Thyroid gland (tissue), 4 donors: ENCODE data around the gene ZMIZ1. TPM values are rescaled to one million over a fixed set of nuclear protein-coding genes. Genes with fewer than 3 reads are reported as not detected.

Experiments used
- DNase-seq, 2 donors: peaks; one replicate each; pipeline ENCODE4 v3.0.0-alpha.2; 2019
- H3K27ac ChIP-seq, 3 donors: fragments of 200-600 bp; sonication (generic); 1 replicate in 2 of 3; 2 replicates in 1 of 3; pipeline ENCODE4 v1.5.1; 2016 to 2019; ENCODE audit warnings: mild to moderate bottlenecking in 1 of 3, moderate library complexity in 1 of 3
- H3K27me3 ChIP-seq: fragments of 200-600 bp; sonication (generic); one replicate; pipeline ENCODE4 v1.5.1; 2019
- H3K36me3 ChIP-seq, 2 donors: fragments of 200-600 bp; sonication (generic); one replicate each; pipeline ENCODE4 v1.5.1; 2016 to 2019
- H3K4me1 ChIP-seq, 2 donors: fragments of 200-600 bp; sonication (generic); one replicate each; pipeline ENCODE4 v1.5.1; 2017 to 2019
- H3K4me3 ChIP-seq, 3 donors: fragments of 200-600 bp; sonication (generic); replicated peaks in 1 of 3; 1 replicate in 2 of 3; 2 replicates in 1 of 3; pipeline ENCODE4 v1.5.1; 2016; ENCODE audit warnings: mild to moderate bottlenecking in 1 of 3
- H3K9me3 ChIP-seq: fragments of 200-600 bp; sonication (generic); one replicate; pipeline ENCODE4 v1.5.1; 2017
- POLR2A ChIP-seq, 2 donors: fragments of 450-650 bp; IDR thresholded peaks; one replicate each; pipeline ENCODE4 v1.6.1; 2017; ENCODE audit warnings: antibody characterized with exemption in 2 of 2, mild to moderate bottlenecking in 2 of 2, moderate library complexity in 1 of 2
- WGBS, 2 donors: methylation state at CpG; one replicate each; pipeline ENCODE4 v1.1.5; 2017; 5-methylcytosine and 5-hydroxymethylcytosine counted together
- intact Hi-C: fragments of 100-400 bp; cut with DNase I; formaldehyde crosslinking; loops from one replicate; pipeline ENCODE4 v1.15.1; 2023
- total RNA-seq, 4 donors: library from RNA; depleted of rRNA; stranded (reverse); fragments of >200 nt; gene quantifications; one replicate each; pipeline ENCODE4 v1.2.3, GENCODE V29; 2016
- TF ChIP-seq, protein P1 (sequence below), 6 experiments: fragments of 200-600 bp in 3 of 6; fragments of 450-650 bp in 3 of 6; sonication (generic) in 3 of 6; IDR thresholded peaks; one replicate each; pipeline ENCODE4 v1.5.1; 2016 to 2019; ENCODE audit warnings: antibody characterized with exemption in 6 of 6, mild to moderate bottlenecking in 2 of 6, inconsistent platforms in 1 of 6, moderate library complexity in 1 of 6

Gene ZMIZ1
- total RNA-seq, 4 donors from 2014 or later = 59.9 to 128 (median 94.4) TPM

DNA sequence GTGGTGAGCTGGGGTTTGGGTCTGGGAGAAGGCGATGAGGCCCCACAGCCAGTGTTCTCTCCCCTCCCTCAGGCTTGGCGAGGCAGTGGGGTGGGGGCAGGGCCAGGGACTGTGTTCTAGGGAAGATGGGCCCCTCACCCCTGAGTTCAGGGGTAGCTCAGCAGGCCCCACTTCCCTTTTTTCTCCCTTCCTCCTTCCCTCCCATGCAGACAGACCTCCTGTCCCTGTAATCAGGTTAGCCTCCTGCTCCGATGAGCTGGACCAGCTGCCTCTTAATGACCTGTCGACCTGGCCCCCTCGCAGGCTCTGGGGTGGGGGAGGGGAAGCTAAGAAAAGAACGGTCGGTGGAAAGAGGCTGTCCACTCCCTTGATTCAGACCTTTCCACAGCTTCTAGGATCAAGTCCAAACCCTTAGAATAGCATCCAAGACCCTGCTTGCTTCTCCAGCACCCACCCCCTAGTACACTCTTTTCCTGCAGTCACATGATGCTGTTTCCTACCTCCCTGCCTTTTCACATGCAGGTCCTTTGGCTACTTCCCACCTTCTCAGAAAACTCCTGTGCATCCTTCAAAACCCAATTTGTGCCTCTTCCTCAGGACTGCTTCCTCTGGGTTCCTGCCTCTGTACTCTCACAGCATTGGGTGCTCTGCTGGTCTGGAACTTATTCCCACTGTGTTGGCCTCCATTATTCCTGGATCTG lies 64.1 kb downstream of the ZMIZ1 start:
- TF ChIP-seq POLR2A (IDR thresholded peaks at IDR 0.05) = no peak
- TF ChIP-seq, protein P1, sequence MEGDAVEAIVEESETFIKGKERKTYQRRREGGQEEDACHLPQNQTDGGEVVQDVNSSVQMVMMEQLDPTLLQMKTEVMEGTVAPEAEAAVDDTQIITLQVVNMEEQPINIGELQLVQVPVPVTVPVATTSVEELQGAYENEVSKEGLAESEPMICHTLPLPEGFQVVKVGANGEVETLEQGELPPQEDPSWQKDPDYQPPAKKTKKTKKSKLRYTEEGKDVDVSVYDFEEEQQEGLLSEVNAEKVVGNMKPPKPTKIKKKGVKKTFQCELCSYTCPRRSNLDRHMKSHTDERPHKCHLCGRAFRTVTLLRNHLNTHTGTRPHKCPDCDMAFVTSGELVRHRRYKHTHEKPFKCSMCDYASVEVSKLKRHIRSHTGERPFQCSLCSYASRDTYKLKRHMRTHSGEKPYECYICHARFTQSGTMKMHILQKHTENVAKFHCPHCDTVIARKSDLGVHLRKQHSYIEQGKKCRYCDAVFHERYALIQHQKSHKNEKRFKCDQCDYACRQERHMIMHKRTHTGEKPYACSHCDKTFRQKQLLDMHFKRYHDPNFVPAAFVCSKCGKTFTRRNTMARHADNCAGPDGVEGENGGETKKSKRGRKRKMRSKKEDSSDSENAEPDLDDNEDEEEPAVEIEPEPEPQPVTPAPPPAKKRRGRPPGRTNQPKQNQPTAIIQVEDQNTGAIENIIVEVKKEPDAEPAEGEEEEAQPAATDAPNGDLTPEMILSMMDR (IDR thresholded peaks at IDR 0.05) = no peak
- H3K4me1 ChIP-seq = peaks cover 33 to 50% of the 10 kb centered on the region in 2 donors
- H3K36me3 ChIP-seq = peaks cover 6 to 9% of the 10 kb centered on the region in 2 donors
- intact Hi-C loops = loop anchor here (10.0 kb wide), 1 partner anchor 58 kb away; no protein-coding TSS in a partner anchor
- no peak overlapping the region for H3K27ac ChIP-seq
- no peak overlapping the region for H3K4me3 ChIP-seq
- H3K9me3 ChIP-seq = no peaks in the 10 kb centered on the region
- no peaks in the 10 kb centered on the region for H3K27me3 ChIP-seq
- DNase-seq = no peak
- 73 to 81% methylated on average over 7 of the region's 7 CpGs for WGBS, 2 donors

DNA sequence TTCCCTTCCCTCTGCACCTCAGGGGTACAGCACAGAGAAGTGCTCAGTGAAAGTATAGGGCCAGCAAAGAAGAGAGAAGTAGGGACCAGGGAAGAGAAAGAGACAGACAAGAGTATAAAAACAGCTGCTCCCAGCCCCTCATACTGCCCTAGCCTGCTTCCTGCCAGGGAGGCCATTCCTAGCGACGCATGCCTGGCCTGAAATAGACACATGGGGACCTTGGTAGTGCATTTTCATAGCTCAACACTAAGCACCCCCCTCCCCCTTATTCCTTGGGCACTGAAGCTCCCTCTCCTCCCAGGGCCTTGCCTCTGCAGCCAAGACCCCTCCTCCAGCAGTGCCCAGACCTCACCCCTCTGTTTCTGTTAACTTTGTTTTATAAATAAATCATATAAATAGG lies 64.7 kb downstream of the ZMIZ1 start:
- Histone ChIP-seq H3K4me3 (no peak overlapping the region), H3K9me3 (no peaks in the 10 kb centered on the region), H3K27ac (no peak overlapping the region), H3K27me3 (no peaks in the 10 kb centered on the region), H3K36me3 (peaks cover 6 to 9% of the 10 kb centered on the region in 2 donors), H3K4me1 (peaks cover 36 to 50% of the 10 kb centered on the region in 2 donors)
- WGBS, 2 donors = 87 to 92% methylated on average over 2 of the region's 2 CpGs
- intact Hi-C loops = loop anchor here (10.0 kb wide), 1 partner anchor 59 kb away; no protein-coding TSS in a partner anchor
- no peak for DNase-seq
- TF ChIP-seq, protein P1 (IDR thresholded peaks at IDR 0.05) = no peak
- TF ChIP-seq POLR2A (IDR thresholded peaks at IDR 0.05) = no peak

DNA sequence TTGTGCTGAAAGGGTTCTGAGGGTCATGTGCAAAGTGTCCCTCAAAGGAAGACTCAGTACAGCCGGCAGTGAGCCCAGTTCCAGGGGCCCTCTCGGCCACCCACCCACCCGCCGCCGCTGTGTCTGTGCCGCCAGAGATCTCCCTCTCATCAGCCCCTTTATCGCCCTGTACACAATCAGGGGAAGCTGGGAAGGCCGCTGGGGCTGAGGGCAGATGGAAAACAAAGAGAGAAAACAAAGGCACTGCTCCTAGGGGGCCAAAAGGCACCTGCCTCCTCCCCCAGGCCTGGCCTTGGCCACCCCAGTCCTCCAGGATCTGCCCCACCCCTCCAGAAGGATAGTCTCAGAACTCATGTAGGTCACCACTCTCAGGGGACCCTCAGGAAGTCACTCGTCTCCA lies 67.0 kb downstream of the ZMIZ1 start:
- H3K9me3 ChIP-seq = no peaks in the 10 kb centered on the region
- no peak for TF ChIP-seq POLR2A (IDR thresholded peaks at IDR 0.05)
- TF ChIP-seq, protein P1 (IDR thresholded peaks at IDR 0.05) = no peak
- DNase-seq = no peak
- H3K27me3 ChIP-seq = no peaks in the 10 kb centered on the region
- H3K4me3 ChIP-seq = no peak overlapping the region
- H3K4me1 ChIP-seq = peaks cover 36 to 55% of the 10 kb centered on the region in 2 donors
- peak overlapping the region in 2 of 3 donors; percentile 66 to 79 for H3K27ac ChIP-seq
- WGBS, 2 donors = 74 to 79% methylated on average over 9 of the region's 9 CpGs
- H3K36me3 ChIP-seq = peaks cover 8 to 15% of the 10 kb centered on the region in 2 donors
- intact Hi-C loops = loop anchor here (10.0 kb wide), 1 partner anchor 61 kb away; no protein-coding TSS in a partner anchor

DNA sequence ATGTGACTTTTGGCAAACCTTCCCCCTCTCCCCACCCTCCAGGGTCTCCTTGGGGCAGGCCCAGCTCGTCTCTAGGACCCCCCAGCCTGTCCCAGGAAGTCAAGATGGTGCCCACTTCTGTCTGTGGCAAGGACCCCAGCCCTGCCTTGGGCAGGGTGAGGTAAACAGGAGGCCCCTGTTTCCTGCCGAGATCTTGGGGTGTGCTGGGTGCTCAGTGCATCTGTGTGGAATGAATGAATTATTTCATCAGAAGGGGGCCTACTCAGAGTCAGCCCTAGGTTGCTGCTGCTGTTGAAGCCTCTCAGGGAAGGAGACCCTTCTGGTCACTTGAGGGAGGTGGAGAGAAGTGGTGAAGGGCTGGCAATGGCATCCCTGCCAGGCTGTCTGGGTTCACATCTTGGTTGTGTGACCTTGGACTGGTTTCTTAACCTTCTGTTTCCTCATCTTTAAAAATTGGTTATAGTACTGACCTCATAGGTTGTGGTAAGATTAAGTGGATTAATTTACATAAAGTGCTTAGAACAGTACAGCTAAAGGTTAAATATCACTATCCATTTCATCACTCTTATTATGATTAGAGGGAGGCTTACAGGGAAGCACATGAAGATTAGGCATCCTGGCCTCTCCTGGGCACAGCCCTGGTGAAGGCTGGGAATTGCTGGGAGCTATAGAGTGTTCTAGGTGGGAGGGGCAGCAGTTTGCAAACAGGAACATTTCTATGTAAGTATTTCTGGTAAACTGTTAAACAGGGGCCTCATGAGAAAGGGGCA lies 67.7 kb downstream of the ZMIZ1 start:
- no peak overlapping the region for H3K4me3 ChIP-seq
- H3K9me3 ChIP-seq = no peaks in the 10 kb centered on the region
- whole genome bisulfite sequencing, 2 donors = 61 to 100% methylated on average over 2 of the region's 2 CpGs
- H3K27me3 ChIP-seq = no peaks in the 10 kb centered on the region
- H3K27ac ChIP-seq = peak overlapping the region in 2 of 3 donors; percentile 66 to 79
- DNase-seq = no peak
- TF ChIP-seq, protein P1 (IDR thresholded peaks at IDR 0.05) = no peak
- TF ChIP-seq POLR2A (IDR thresholded peaks at IDR 0.05) = no peak
- intact Hi-C loops = loop anchor here (10.0 kb wide), 1 partner anchor 62 kb away; no protein-coding TSS in a partner anchor
- H3K36me3 ChIP-seq = peaks cover 2 to 13% of the 10 kb centered on the region in 2 donors
- H3K4me1 ChIP-seq = peaks cover 42 to 62% of the 10 kb centered on the region in 2 donors
